Upper lobe of left lung (tissue), 6 donors: ENCODE results near the gene PARVB. TPM values are rescaled to one million over a fixed set of nuclear protein-coding genes. Genes with fewer than 3 reads are reported as not detected.

Experiments
- ATAC-seq, 2 donors: fragments of 200-7000 bp; cut with Tn5 transposase; one replicate each; pipeline ENCODE4 v1.9.1; 2022; ENCODE audit warnings: mild to moderate bottlenecking in 2 of 2, moderate library complexity in 2 of 2; ENCODE audit not compliant: low FRiP score in 2 of 2
- DNase-seq, 2 donors: peaks; one replicate each; pipeline ENCODE4 v3.0.0-alpha.2; 2019 to 2020
- H3K27ac ChIP-seq, 4 donors: fragments of 200-600 bp; sonication (generic); one replicate each; pipeline ENCODE4 v1.5.1; 2016 to 2019
- H3K27me3 ChIP-seq, 4 donors: fragments of 200-600 bp; sonication (generic); one replicate each; pipeline ENCODE4 v1.5.1; 2017 to 2019
- H3K36me3 ChIP-seq, 4 donors: fragments of 200-600 bp; sonication (generic); one replicate each; pipeline ENCODE4 v1.5.1; 2016 to 2019
- H3K4me1 ChIP-seq, 4 donors: fragments of 200-600 bp; sonication (generic); one replicate each; pipeline ENCODE4 v1.5.1; 2018 to 2019
- H3K4me3 ChIP-seq, 4 donors: fragments of 200-600 bp; sonication (generic); one replicate each; pipeline ENCODE4 v1.5.1; 2017 to 2019; ENCODE audit warnings: mild to moderate bottlenecking in 2 of 4, moderate library complexity in 1 of 4
- H3K9me3 ChIP-seq, 4 donors: fragments of 200-600 bp; sonication (generic); one replicate each; pipeline ENCODE4 v1.5.1; 2018 to 2019
- EP300 ChIP-seq, 4 donors: sonication (generic); formaldehyde crosslinking; IDR thresholded peaks; one replicate each; pipeline ENCODE4 v1.5.1; 2017; ENCODE audit warnings: antibody characterized with exemption in 4 of 4, control low read depth in 2 of 4
- POLR2A ChIP-seq, 4 donors: fragments of 450-650 bp; IDR thresholded peaks; one replicate each; pipeline ENCODE4 v1.5.1; 2016 to 2017; ENCODE audit warnings: antibody characterized with exemption in 4 of 4, mild to moderate bottlenecking in 2 of 4
- POLR2AphosphoS5 ChIP-seq, 2 donors: sonication (generic); formaldehyde crosslinking; IDR thresholded peaks; one replicate each; pipeline ENCODE4 v1.5.1; 2017; ENCODE audit warnings: antibody characterized with exemption in 2 of 2
- WGBS, 2 donors: methylation state at CpG; one replicate each; pipeline ENCODE4 v1.1.5; 2017 to 2018; 5-methylcytosine and 5-hydroxymethylcytosine counted together
- total RNA-seq, 6 donors: library from RNA; depleted of rRNA in 4 of 6; stranded (reverse); fragments of >200 nt in 4 of 6; gene quantifications; one replicate each; pipeline versions ENCODE4 v1.1.0 to v1.2.1, GENCODE V29; 2016 to 2021
- TF ChIP-seq, protein P1 (sequence below), 6 experiments: fragments of 450-650 bp in 4 of 6; fragments of 200-600 bp in 2 of 6; sonication (generic) in 2 of 6; IDR thresholded peaks; one replicate each; pipeline ENCODE4 v1.5.1; 2016 to 2019; ENCODE audit warnings: antibody characterized with exemption in 6 of 6
- donor health status: DM: no; HTN: no; CAD: no; lungs with moderate emphysema.
- donor health status: DM: no; HTN: yes; CAD: no; lungs with severe emphysema.

The PARVB gene
- total RNA-seq, 6 donors from 2014 or later, result 14.5 to 56.1 (median 37.0) TPM

DNA sequence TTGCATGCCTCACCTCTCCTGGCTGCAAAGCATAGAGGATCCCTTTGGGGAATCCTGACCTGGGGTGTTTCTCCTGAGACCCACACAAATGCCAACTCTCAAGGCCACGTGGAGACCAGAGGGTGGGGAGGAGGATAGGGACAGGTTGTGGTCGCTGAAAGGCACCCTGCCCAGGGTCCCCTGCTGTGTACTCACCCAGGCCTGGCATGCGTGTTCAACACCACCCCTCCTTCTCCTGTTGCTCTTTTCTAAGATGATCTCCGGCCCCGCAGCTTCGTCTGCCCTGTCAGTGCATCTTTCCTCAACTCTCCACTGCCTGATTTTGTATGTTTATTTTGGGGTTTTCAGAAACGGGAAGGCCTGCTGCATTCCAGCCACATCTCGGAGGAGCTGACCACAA lies 112.0 kb downstream of the PARVB start:
- Histone ChIP-seq H3K36me3 (peaks cover 0 to 92% (median 39%) of the 10 kb centered on the region in 4 donors), H3K4me3 (no peak overlapping the region)
- WGBS, 2 donors, result 90 to 93% methylated on average over 8 of the region's 8 CpGs

DNA sequence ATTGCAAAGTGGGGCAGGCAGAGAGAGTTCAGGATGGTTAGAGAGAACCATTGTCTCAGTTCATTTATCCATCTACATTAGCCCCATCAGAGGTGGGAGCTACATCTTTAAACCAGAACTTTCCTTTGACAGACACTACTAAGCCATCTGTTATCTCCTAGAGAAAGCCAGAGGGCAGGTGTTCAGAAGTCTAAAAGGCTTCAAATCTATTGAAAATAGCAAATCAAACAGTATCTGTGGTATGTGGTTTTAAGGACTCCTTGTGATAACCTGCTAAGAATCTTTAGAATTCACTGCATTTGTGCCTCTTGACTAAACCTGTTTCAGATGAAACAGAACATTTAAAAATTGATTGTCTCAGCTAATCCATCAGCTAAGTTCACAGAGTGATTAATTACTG lies 112.7 kb downstream of the PARVB start:
- ATAC-seq (no peak), DNase-seq (no peak)
- no peak for TF ChIP-seq EP300 (IDR thresholded peaks at IDR 0.05)
- TF ChIP-seq, protein P1, sequence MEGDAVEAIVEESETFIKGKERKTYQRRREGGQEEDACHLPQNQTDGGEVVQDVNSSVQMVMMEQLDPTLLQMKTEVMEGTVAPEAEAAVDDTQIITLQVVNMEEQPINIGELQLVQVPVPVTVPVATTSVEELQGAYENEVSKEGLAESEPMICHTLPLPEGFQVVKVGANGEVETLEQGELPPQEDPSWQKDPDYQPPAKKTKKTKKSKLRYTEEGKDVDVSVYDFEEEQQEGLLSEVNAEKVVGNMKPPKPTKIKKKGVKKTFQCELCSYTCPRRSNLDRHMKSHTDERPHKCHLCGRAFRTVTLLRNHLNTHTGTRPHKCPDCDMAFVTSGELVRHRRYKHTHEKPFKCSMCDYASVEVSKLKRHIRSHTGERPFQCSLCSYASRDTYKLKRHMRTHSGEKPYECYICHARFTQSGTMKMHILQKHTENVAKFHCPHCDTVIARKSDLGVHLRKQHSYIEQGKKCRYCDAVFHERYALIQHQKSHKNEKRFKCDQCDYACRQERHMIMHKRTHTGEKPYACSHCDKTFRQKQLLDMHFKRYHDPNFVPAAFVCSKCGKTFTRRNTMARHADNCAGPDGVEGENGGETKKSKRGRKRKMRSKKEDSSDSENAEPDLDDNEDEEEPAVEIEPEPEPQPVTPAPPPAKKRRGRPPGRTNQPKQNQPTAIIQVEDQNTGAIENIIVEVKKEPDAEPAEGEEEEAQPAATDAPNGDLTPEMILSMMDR (IDR thresholded peaks at IDR 0.05), result no peak
- H3K9me3 ChIP-seq, result peaks cover 8 to 21% (median 14%) of the 10 kb centered on the region in 4 donors
- H3K4me3 ChIP-seq, result no peak overlapping the region
- H3K27me3 ChIP-seq, result no peaks in the 10 kb centered on the region
- peaks cover 0 to 93% (median 36%) of the 10 kb centered on the region in 4 donors for H3K36me3 ChIP-seq
- no peak overlapping the region for H3K27ac ChIP-seq
- H3K4me1 ChIP-seq, result peaks cover 0 to 5% (median 0%) of the 10 kb centered on the region in 4 donors

More for the DNA sequence above, 112.0 kb downstream of the PARVB start:
- H3K9me3 ChIP-seq, result peaks cover 8 to 21% (median 14%) of the 10 kb centered on the region in 4 donors
- ATAC-seq (no peak), DNase-seq (no peak)
- TF ChIP-seq POLR2A (IDR thresholded peaks at IDR 0.05) (no peak), POLR2AphosphoS5 (IDR thresholded peaks at IDR 0.05) (no peak), EP300 (IDR thresholded peaks at IDR 0.05) (no peak)
- TF ChIP-seq, protein P1 (IDR thresholded peaks at IDR 0.05), result no peak
- H3K27me3 ChIP-seq, result no peaks in the 10 kb centered on the region
- no peak overlapping the region for H3K27ac ChIP-seq
- H3K4me1 ChIP-seq, result peaks cover 0 to 5% (median 0%) of the 10 kb centered on the region in 4 donors

DNA sequence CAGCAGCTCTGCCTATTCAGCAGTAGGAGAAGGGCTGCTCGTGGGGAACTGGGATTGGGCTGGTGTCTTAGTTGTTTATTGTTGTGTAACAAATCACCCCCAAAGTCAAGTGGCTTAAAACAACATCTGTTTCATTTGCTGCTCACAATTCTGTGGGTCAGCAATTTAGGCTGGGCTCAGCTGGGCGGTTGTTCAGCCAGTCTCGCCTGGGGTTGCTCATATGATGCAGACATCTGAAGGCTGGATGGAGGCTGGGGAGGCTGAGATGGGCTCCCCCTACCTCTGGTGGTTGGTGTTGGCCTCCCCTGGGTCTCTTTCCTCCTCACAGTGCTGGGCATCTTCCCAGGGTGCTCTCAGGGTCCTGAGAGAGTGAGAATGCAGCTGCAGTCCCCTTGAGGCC lies 113.3 kb downstream of the PARVB start:
- TF ChIP-seq, protein P1 (IDR thresholded peaks at IDR 0.05), result no peak
- TF ChIP-seq POLR2AphosphoS5 (IDR thresholded peaks at IDR 0.05), result no peak
- no peak for TF ChIP-seq EP300 (IDR thresholded peaks at IDR 0.05)
- no peak for TF ChIP-seq POLR2A (IDR thresholded peaks at IDR 0.05)
- Histone ChIP-seq H3K36me3 (peaks cover 0 to 87% (median 33%) of the 10 kb centered on the region in 4 donors), H3K27me3 (no peaks in the 10 kb centered on the region), H3K4me3 (no peak overlapping the region), H3K9me3 (peaks cover 8 to 21% (median 14%) of the 10 kb centered on the region in 4 donors), H3K4me1 (peaks cover 0 to 5% (median 0%) of the 10 kb centered on the region in 4 donors), H3K27ac (no peak overlapping the region)
- ATAC-seq (no peak), DNase-seq (no peak)
- WGBS, 2 donors, result 89 to 100% methylated on average over 3 of the region's 3 CpGs

DNA sequence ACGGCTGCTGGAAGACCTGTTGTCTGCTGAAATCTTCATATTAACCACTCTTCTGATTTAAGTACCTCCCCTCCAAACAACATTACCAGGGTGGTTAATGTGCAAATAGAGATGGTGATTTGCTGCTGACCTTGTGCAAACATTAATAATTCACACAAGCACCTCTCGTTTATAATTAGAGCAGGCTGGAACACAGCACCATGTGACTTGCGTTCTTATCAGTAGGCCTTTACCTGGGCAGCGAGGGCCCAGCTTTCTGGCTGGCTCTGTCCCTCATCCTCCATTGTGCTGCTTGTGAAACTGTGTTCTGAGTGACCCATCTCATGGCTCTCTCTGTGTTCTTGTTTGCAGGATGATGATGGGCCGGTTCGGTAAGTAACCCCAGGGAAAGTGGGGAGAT lies 115.7 kb downstream of the PARVB start:
- peak in 1 of 2 donors; percentile 21 for ATAC-seq
- peaks cover 0 to 78% (median 33%) of the 10 kb centered on the region in 4 donors for H3K36me3 ChIP-seq
- H3K4me3 ChIP-seq, result no peak overlapping the region
- peak in 1 of 2 donors; percentile 67 for DNase-seq
- H3K27ac ChIP-seq, result no peak overlapping the region
- no peaks in the 10 kb centered on the region for H3K27me3 ChIP-seq
- TF ChIP-seq POLR2A (IDR thresholded peaks at IDR 0.05) (no peak), EP300 (IDR thresholded peaks at IDR 0.05) (no peak), POLR2AphosphoS5 (IDR thresholded peaks at IDR 0.05) (no peak)
- TF ChIP-seq, protein P1 (IDR thresholded peaks at IDR 0.05), result no peak
- H3K4me1 ChIP-seq, result peaks cover 0 to 5% (median 2%) of the 10 kb centered on the region in 4 donors
- peaks cover 8 to 21% (median 14%) of the 10 kb centered on the region in 4 donors for H3K9me3 ChIP-seq
- WGBS, 2 donors, result 71 to 88% methylated on average over 6 of the region's 6 CpGs
